GM21360 (cell line): Measurements from ENCODE around the gene VAMP5.
"Not testable (repeated sequence)": the region's sequence is repeated elsewhere in the genome, so short reads cannot be mapped to it uniquely, and the experiment has no call there.

Experiments
- ATAC-seq: cut with Tn5 transposase; IDR thresholded peaks from one replicate; pipeline ENCODE4 v1.9.1; 2021; ENCODE audit warnings: mild to moderate bottlenecking, moderate library complexity; ENCODE audit not compliant: unreplicated experiment

VAMP5 gene

DNA sequence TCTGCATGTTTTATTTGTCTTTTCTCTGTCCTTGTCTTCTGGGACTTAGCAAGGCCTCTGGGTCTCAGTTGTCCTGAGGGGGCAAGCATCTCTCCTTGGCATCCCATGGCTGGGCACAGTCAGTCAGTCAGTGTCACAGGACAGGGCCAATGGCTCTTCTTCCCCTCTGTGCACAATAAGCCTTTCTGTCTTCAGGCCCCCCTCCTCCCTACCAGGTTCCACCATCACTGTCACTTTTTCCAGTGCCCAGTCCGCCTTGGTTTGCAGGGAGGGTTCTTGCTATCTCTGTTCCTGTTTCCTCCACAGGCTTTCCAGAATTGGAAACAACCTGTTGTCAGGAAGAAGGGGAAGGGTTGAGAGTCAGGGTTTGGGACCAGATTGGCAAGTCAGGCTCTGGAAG lies 1.7 kb upstream of the VAMP5 start:
- no peak for ATAC-seq

DNA sequence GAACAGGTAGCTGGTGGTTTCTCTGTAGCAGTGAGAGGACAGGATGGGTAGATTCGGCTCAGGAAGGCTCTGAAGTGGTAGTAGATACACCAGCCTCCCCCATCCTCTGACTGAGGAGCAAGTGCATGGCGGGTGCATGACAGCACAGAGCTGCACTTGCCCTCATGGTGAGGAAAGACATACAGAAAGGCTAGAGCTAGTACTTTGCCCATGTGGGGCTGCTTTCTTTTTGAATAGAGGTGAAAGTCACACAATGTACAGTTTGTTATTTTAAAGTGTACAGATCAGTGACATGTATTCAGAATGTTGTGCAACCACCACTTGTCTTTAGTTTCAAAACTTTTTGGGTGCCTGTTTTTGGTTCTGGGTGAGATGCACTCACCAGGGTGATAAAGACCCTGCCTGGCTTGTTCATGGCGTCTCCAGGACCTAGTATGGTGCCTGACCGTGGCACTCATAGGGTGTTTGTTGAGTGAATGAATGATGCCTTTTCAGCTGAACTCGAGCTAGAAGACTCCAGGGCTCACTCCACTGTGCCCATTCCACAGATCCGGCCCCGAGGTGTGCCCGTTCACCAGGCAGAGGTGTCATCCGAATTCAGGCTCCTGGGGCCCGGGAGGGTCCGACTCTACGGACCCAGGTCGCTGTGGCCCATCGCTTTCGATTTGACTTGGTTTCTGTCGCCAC lies 421 bp upstream of the VAMP5 start:
- ATAC-seq: no peak

DNA sequence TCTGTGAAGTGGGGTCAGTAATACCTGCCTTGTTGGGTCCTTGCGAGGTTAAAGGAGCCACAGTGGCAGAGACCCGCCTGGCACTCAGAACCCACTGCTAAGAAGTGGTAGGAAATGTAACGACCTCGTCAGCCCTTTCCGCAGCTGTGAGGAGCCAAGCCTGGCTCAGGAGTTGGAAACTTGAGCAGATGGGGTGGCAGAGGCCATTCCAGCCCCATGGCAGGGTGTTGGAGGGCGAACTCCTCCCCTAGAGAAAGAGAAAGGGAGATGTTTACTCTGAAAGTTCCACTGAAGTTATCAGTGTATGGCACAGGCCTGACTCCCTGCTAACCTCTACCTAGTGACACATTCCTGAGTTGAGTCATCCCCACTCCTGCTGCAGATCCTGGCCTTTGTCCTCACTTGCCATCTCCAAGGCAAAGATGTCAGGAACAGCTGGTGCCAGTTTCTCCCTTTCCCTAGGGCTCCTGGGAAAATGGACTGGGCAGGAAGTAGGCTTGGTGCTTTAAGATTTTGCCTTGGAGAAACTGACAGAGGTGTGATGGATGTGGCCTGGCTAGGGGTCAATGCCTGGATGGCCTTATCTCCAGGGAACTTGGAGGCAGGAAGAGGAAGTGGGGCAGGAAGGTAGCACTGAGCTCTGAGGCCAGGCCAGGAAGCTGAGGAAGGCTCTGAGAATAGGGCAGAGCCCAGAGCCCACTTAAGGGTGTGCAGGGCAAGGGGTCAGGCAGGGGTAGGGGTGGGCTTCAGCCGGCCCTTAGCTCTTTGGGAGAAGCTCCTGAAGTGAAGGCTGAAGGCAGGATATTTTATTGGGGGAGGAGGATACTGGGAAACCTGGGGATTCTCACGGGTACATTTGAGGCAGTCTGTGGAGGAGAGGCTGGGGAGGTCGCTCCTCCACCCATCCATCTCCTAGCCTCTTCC lies 888 bp downstream of the VAMP5 start:
- ATAC-seq: no peak

DNA sequence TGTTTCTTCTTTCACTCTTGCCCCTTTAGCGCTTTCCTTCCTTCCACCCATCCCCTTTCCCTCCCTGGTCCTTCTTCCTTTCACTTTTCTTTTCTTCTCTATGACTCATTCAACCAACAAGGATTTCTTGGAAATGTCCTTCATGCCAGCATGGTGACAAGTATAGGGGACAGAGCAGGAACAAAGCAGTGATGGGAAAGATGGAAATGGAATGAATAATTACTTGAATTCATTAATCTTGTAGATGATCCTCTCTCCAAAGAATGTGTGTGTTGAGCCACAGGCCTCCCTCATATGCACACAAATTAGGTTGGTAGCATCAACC lies 1.5 kb downstream of the VAMP5 start:
- ATAC-seq: no peak

DNA sequence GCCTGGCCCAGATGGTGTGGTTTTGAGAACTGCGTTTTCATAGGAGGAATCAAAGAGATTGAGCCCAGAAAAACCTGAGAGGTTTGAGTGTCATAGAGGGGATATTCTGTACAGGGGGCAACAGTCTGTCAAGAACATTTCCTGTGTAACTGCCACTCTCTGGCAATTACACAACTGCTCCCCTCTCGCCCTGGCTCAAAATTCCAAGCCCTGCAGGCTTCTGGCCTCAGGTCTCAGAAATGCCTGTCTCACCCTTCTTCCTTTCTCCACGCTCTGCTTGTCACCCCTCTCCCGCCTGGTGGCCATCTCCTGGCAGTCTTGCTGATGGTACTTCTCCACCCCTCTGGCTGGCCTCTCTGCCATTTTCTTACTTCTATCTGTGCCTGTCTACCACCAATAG lies 4.0 kb downstream of the VAMP5 start:
- ATAC-seq: no peak

DNA sequence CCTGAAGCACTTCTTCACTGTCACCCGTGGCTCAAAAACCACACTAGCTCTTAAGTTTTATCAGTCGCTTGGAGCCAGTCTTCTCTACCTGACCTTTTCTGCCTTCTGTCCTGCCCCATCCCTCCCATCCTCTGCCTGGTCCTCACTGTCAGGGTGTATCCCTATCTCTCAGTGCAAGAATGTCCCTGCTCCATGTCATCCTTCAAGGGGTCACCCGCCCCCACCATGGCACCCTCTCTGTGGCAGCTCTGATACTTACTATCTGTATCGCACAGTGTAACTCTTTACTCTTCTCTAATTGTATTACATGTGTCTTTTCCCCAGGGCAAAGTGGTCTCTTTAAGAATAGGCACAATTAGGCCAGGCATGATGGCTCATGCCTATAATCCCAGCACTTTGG lies 4.4 kb downstream of the VAMP5 start:
- ATAC-seq: no peak

DNA sequence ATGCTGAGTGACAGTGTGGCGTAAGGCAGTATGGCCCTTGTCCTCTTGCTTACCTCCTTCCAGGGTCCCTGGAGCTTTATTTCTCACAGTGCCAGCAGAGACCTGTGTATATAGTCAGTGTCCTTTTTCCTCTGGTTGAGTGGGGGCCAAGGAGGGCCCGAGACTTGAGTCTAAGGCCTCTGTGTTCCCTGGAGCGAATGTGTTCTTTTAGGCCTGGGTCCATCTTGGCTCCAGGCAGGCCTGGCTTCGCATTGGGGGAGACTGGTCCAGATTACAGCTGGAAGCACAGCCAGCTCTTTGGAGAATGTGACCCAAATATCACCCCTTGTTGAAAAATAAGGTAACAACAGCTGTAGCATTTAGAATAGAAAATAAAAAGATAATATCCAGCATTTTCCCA lies 5.0 kb downstream of the VAMP5 start:
- ATAC-seq: no peak

DNA sequence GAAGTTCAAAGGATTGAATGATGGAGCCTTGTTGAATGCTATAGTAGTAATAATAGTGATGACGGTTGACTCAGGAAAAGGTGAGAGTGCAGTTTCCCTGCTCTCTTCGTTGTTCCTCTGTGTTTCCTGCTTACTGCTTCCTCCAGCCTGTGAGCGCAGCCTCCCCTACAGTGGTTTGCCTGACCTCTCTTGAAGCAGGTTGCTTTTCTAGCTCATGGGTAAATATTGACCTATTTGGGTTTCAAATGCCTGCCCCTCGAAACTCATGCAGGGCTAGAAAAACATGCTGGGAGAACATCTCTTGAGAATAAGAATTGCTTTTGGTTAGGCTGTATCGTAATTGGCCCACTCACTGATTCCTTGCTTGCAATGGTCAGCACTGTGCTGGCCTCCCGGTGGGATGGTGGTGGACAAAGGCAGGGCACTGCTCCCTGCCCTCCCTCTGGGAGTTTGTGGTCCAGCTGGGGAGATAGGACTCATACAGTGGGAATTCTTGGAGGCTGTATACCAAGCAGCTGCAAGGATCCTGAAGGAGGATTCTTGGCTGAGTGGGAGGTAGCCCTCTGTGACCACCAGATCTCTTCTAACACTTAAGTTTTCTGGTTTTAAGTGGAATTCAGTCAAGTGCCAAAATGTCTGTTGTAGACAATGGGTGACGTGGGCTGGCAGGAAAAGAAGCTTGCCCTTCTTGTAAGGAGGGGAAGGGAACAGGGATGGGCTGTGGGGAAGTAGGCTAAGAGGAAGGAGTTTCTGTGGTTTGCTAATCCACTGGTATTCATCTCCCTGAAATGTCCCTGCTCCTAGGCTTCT lies 6.0 kb downstream of the VAMP5 start:
- ATAC-seq: no peak

DNA sequence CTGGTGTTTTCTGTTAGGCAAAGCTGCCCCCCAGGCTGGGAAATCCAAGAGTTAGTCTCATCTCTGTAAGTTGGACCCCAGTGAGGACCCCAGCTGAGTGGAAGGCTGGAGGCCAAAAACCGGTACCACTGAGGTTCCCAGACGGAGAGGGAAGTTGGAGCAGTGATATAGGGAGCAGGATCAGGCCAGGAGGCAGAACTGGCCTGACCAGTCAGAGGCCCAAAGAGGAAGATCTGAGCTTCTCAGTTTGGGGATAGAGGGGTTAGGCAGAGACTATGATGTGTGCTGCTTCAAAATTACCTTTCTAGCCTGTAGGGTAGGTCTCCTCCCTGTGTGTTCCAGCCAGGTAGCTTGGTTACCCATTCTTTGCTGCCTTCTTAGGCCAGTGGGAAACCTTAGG lies 6.7 kb downstream of the VAMP5 start:
- no peak for ATAC-seq

DNA sequence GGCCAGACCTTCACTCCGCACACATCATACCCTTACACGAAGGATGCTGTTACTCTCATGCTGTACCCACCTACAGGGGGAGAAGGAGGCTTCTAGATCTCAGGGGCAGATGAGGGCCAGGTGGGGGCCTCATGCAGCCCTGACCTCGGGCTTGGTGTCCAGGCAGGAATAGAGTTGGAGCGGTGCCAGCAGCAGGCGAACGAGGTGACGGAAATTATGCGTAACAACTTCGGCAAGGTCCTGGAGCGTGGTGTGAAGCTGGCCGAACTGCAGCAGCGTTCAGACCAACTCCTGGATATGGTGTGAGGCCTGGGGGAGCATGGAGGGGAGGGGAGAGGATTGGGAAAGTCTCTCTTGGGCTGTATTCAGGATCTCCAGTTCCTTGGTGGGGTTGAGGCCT lies 7.3 kb downstream of the VAMP5 start:
- no peak for ATAC-seq

DNA sequence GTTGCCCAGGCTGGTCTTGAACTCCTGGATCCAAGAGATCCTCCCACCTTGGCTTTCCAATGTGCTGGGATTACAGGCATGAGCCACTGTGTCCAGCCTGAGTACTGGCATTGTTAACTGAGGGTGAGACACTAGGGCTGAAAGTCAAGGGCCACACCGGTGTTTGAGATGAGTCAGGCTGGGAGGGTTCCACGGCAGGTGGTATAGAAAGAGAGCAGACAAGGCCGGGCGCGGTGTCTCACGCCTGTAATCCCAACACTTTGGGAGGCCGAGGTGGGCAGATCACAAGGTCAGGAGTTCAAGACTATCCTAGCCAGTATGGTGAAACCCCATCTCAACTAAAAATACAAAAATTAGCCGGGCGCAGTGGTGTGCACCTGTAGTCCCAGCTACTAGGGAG lies 8.1 kb downstream of the VAMP5 start:
- ATAC-seq: not testable (repeated sequence)

DNA sequence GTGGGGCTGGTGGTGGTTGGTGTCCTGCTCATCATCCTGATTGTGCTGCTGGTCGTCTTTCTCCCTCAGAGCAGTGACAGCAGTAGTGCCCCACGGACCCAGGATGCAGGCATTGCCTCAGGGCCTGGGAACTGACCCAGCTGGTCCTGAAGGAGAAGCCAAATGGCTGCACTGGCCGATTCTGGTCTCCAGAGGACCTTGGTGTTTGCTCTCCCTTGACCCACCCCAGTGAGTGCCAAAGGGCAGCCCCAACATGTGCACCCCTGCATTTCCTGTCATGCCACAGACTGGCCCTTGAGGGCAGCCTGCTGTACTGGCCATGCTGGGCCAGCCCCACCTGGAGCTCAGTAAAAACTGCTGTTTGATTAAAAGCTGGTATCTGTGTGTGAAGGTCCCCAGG lies 8.8 kb downstream of the VAMP5 start:
- no peak for ATAC-seq

DNA sequence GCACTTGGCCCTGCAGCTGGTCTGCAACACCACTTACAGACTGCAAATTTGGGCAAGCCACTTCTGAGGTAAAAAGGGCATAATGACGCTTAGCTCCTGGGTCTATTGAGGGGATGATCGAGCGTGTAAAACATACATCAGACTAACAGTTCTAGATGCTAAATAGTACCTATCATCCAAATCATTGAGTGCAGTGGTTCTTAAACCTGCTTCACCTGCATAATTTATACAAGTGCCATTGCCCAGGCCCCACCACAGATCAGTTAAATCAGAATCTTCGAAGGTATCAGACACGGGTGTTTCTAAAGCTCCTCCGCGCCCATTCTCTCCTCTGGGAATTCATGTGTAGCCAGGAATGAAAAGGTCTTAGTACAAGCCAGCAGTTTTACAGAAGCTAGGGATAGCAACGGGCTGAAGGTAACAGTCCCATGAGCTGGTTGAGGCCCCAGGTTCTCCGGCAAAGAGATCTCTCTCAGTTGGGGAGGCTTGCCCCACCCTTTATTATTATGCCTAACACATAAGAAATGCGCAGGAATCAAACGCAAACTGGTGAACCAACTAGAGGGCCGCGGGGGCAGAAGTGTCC lies 10.6 kb downstream of the VAMP5 start:
- peak; percentile 8 for ATAC-seq

DNA sequence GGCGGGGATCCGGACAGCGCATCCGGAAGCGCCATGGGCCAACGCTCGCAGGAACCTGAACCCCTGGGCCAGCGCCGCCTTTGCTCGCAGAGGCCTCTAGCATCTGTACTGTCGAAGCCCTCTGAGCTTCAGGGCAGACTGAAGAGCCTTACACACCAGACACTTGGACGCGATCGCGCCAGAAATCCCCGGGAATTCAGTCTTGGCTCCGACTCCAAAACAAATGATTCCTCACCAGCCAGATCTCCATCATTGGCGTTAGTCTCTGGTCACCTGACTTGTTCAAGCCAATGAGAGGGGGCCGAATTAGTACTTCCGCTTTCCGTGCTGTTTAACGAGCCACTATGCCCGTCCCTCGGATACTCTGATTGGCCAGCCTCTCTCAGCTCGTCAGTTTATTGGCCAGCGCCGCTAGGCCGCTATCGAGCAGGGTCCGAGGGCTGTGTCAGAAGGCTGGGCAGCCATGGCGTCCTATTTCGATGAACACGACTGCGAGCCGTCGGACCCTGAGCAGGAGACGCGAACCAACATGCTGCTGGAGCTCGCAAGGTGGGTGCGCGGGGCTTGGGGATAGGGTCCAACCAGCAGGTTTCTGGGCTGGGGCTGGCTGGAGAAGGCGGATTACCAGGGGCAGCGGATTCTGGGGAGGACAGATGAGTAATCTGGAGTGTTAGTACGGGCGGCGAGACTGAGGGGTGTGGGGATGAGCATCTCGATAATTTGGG lies 11.2 kb downstream of the VAMP5 start, which contains the start of gene RNF181:
RNF181 (plus strand) TSS at position 445 of the 725 bp plus-strand sequence; CDS start at position 464, 19 bp downstream.
- peak; percentile 98 for ATAC-seq

DNA sequence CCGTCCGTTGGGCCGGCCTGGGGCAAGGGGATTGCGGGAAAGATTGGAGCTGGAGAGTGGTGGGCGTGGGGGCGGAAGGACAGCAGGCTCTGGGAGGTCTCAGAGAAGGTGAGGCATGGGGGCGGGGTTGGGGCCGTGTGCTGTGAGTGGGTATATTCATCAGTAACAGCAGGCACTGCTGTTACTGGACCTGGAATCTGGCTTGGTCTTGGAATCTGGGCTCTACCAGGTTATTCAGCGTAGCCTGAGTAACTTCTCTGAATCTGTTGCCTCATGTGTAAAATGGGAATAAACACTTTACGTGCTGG lies 11.7 kb downstream of the VAMP5 start:
- ATAC-seq: peak; percentile 3

DNA sequence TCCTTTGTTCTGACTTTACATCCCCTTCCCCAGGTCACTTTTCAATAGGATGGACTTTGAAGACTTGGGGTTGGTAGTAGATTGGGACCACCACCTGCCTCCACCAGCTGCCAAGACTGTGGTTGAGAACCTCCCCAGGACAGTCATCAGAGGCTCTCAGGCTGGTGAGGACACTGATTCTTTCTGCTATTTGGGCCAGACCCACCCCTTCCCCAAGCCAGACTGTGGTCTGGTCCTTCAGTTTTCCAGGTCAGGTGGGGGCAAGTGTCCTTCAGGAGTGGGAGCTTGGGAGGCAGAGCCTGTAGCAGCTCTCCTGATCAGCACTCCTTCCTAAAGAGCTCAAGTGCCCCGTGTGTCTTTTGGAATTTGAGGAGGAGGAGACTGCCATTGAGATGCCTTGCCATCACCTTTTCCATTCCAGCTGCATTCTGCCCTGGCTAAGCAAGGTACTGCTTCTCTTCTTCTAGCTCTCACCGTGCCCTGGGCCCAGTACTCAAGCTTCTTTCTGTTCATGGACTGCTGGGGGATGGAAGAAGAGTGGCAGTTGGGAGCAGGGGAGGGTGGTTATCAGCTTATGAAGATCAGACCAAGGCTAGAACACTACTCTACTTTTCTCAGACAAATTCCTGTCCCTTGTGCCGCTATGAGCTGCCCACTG lies 12.4 kb downstream of the VAMP5 start:
- ATAC-seq: no peak

DNA sequence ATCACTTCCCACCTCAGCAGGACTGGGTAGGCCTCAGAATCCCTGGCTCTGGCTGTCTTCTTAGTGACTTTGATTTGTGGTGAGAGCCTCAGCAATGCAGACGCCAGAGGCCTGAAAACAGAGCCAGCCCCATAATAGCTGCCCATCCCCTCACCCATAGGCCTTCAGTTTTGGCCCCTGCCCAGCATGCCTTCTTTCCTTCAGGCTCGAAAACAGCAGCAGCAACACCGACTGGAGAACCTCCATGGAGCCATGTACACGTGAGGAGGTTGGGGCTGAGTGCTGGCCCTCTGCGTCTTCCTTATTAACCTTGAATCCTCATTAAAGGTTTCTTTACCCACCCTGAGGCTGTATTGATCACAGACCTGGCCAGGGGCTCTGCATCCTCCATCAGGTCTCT lies 13.0 kb downstream of the VAMP5 start:
- ATAC-seq: no peak

DNA sequence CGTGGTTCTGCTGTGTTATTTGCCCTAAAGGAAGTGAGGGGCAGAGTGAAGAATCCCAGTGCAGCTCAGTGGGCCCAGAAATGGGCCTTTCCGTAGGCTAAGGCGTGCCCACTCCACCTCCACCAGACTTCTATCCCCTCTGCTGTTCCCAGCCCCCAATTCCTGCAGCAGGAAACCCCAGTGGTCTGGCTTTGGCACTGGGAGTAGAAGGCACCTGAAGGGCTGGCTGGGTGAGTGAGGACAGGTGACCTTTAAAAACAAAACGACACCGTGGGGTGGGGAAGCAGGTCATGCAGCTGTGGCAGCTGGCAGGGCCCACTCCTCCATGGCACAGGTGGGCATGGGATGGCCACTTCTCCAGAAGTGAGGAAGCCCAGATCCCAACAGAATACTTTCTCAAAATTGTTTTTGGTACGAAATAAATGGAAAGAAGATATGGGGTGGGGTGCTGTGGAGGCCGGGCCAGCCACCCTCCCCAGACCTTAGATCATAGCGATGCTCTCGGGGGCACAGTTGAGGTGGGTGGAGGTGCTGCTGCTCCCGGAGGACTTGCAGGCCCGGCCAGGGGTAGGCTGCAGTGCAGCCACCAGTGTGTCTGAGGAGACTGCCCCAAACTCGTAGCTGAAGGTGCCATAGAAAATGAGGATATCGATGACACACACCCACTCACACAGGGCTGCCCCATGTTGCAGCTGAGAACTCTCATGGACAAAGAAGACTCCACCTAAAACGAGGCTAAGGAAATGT lies 14.5 kb downstream of the VAMP5 start:
- ATAC-seq: no peak

DNA sequence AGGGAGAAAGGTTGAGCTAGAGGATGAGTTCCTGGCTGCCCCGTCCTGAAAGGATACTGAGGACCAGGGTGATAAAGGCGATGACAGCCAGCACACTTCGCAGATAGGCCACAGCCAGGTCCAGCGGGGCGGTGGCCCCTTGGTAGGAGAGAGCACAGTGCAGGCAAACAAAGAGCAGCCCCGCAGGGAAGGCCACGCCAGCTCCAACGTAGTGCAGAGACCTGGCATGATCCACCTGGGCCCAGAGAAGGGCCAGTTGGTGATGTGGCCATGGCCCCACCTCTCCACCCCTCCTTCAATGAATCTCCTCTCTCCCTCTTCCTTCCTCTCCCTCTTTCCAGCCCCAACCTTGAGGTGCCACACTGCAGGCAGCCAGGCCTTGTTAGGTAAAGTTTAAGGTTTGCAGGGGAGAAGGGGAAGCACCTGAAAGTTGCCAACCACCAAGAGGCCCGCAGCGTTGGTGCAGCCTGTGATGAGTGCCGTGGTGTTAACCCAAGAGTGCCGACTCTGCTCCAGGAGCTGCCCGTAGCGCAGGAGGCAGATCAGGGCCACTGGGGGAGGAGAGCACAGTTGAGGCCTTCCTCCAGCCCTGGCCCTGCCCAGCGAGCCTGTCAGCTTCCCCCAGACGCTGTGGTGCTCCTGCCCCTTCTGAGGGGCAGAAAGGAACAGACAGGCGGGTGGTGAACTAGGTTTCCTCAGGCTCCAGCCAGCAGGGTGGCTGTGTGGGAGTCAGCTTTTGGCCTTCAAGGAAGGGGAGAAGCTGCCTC lies 15.4 kb downstream of the VAMP5 start:
- ATAC-seq: no peak
